HL-60 (cell line): Measurements from ENCODE around the gene SPNS2.

Source experiments
- DNase-seq, 2 experiments: peaks; one replicate each; pipeline ENCODE4 v3.0.0-alpha.2; 2010 to 2020; ENCODE audit warnings: low read depth in 1 of 2, low spot score in 1 of 2
- H3K27ac ChIP-seq: fragments of 250-450 bp; sonication (Bioruptor Pico); replicated peaks from 2 replicates; pipeline ENCODE4 v1.5.1; 2020; ENCODE audit warnings: mild to moderate bottlenecking, moderate library complexity
- H3K27me3 ChIP-seq: fragments of 250-450 bp; sonication (Bioruptor Pico); 2 replicates; pipeline ENCODE4 v1.5.1; 2021; ENCODE audit warnings: mild to moderate bottlenecking, moderate library complexity; ENCODE audit not compliant: insufficient read depth, poor library complexity, severe bottlenecking
- H3K4me3 ChIP-seq: replicated peaks from 2 replicates; pipeline ENCODE4 v1.5.1; 2011; ENCODE audit warnings: mild to moderate bottlenecking, control low read depth, low read length; ENCODE audit not compliant: insufficient read depth
- GABPA ChIP-seq: IDR thresholded peaks from 2 replicates; pipeline ENCODE4 v1.6.1; 2012; ENCODE audit warnings: low read depth
- POLR2AphosphoS5 ChIP-seq: IDR thresholded peaks from 2 replicates; pipeline ENCODE4 v1.6.1; 2012; ENCODE audit warnings: low read depth
- SPI1 ChIP-seq: IDR thresholded peaks from 2 replicates; pipeline ENCODE4 v1.6.1; 2012; ENCODE audit warnings: low read depth, mild to moderate bottlenecking, borderline replicate concordance
- long read RNA-seq: library from polyadenylated mRNA; unstranded; transcript quantifications from one replicate; pipeline ENCODE4 v2.0.0, GENCODE V29; 2020
- TF ChIP-seq, protein P1 (sequence below): IDR thresholded peaks from 2 replicates; pipeline ENCODE4 v1.6.1; 2012; ENCODE audit warnings: low read depth; ENCODE audit not compliant: insufficient replicate concordance
- TF ChIP-seq, protein P2 (sequence below): IDR thresholded peaks from one replicate; pipeline ENCODE4 v1.5.1; 2011; ENCODE audit warnings: low read length, control low read depth, inconsistent platforms; ENCODE audit not compliant: insufficient read depth

The SPNS2 gene, protein sequence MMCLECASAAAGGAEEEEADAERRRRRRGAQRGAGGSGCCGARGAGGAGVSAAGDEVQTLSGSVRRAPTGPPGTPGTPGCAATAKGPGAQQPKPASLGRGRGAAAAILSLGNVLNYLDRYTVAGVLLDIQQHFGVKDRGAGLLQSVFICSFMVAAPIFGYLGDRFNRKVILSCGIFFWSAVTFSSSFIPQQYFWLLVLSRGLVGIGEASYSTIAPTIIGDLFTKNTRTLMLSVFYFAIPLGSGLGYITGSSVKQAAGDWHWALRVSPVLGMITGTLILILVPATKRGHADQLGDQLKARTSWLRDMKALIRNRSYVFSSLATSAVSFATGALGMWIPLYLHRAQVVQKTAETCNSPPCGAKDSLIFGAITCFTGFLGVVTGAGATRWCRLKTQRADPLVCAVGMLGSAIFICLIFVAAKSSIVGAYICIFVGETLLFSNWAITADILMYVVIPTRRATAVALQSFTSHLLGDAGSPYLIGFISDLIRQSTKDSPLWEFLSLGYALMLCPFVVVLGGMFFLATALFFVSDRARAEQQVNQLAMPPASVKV
- long read RNA-seq, transcript SPNS2-205 (5 exons, 704 nt) = major isoform, 6 of 14 reads
- long read RNA-seq, partial matches to known transcripts = 0 of 14 reads
- long read RNA-seq, other reads (novel, unspliced or antisense) = 8 of 14 reads

DNA sequence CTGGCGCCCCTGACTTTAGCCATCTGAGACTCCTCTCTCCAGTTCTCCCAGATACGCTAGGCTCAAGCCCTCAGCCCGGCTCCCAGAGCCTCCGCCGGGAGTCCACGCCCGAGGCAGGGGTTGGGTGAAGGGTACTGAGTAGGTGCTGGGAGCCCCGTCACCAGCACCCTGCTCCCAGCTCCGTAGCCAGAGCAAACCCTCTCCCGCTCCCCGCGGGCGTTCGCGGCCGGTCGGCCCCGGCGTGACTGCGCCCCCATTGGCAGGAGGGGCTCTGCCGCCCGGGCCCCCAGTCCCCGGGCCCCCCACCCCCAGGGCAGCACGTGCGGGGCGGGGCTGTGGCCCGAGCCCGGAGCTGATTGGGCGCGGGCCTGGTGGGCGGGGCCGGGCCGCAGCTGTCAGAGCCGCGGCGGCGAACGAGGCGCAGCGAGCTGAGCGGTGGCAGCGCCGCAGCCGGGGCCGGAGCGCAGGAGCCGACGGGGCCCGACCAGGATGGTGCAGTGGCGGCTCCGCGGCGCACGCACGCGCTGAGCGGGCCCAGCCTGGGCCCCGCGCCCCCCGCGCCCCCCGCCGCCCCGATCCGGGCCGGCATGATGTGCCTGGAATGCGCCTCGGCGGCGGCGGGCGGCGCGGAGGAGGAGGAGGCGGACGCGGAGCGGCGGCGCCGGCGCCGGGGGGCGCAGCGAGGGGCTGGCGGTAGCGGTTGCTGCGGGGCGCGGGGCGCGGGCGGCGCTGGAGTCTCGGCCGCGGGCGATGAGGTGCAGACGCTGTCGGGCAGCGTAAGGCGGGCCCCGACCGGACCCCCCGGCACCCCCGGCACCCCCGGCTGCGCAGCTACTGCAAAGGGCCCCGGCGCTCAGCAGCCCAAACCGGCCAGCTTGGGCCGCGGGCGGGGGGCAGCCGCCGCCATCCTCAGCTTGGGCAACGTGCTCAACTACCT is at the start of gene SPNS2:
SPNS2 (plus strand) TSS at position 421 of the 937 bp plus-strand sequence; CDS start at position 588, 167 bp downstream.
- peak within 1 kb of the TSS; percentile 46 for H3K4me3 ChIP-seq
- H3K27ac ChIP-seq = peak within 1 kb of the TSS; percentile 77
- no peaks in the 10 kb centered on the region for H3K27me3 ChIP-seq
- DNase-seq = peak in 1 of 2 experiments; percentile 45
- TF ChIP-seq, protein P1, sequence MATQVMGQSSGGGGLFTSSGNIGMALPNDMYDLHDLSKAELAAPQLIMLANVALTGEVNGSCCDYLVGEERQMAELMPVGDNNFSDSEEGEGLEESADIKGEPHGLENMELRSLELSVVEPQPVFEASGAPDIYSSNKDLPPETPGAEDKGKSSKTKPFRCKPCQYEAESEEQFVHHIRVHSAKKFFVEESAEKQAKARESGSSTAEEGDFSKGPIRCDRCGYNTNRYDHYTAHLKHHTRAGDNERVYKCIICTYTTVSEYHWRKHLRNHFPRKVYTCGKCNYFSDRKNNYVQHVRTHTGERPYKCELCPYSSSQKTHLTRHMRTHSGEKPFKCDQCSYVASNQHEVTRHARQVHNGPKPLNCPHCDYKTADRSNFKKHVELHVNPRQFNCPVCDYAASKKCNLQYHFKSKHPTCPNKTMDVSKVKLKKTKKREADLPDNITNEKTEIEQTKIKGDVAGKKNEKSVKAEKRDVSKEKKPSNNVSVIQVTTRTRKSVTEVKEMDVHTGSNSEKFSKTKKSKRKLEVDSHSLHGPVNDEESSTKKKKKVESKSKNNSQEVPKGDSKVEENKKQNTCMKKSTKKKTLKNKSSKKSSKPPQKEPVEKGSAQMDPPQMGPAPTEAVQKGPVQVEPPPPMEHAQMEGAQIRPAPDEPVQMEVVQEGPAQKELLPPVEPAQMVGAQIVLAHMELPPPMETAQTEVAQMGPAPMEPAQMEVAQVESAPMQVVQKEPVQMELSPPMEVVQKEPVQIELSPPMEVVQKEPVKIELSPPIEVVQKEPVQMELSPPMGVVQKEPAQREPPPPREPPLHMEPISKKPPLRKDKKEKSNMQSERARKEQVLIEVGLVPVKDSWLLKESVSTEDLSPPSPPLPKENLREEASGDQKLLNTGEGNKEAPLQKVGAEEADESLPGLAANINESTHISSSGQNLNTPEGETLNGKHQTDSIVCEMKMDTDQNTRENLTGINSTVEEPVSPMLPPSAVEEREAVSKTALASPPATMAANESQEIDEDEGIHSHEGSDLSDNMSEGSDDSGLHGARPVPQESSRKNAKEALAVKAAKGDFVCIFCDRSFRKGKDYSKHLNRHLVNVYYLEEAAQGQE = no peak
- TF ChIP-seq SPI1 (no peak), POLR2AphosphoS5 (no peak), GABPA (no peak)
- TF ChIP-seq, protein P2, sequence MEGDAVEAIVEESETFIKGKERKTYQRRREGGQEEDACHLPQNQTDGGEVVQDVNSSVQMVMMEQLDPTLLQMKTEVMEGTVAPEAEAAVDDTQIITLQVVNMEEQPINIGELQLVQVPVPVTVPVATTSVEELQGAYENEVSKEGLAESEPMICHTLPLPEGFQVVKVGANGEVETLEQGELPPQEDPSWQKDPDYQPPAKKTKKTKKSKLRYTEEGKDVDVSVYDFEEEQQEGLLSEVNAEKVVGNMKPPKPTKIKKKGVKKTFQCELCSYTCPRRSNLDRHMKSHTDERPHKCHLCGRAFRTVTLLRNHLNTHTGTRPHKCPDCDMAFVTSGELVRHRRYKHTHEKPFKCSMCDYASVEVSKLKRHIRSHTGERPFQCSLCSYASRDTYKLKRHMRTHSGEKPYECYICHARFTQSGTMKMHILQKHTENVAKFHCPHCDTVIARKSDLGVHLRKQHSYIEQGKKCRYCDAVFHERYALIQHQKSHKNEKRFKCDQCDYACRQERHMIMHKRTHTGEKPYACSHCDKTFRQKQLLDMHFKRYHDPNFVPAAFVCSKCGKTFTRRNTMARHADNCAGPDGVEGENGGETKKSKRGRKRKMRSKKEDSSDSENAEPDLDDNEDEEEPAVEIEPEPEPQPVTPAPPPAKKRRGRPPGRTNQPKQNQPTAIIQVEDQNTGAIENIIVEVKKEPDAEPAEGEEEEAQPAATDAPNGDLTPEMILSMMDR = no peak

DNA sequence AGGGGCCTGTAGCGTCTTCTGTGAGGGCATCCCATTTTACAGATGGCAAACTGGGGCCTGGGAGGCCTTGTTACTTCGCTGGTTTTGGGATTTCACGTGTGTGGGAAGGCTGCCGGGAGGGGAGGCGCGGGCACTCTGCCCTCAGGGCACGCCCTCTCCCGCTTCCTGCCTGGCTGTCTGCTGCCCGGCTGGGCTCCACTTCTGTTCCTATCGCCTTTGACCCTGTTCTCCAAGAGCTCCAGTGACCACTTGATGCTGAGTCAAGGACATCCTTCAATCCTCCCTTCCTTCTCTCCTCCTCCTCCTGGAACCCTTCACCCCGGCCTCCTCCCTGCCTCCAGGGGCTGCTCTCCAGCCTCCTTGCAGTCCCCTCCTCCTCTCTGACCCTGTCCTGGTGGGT is 48.9 kb upstream of the SPNS2 start:
- H3K27me3 ChIP-seq = no peaks in the 10 kb centered on the region
- no peak overlapping the region for H3K4me3 ChIP-seq
- TF ChIP-seq POLR2AphosphoS5 = no peak
- H3K27ac ChIP-seq = no peak overlapping the region
- DNase-seq = no peak

DNA sequence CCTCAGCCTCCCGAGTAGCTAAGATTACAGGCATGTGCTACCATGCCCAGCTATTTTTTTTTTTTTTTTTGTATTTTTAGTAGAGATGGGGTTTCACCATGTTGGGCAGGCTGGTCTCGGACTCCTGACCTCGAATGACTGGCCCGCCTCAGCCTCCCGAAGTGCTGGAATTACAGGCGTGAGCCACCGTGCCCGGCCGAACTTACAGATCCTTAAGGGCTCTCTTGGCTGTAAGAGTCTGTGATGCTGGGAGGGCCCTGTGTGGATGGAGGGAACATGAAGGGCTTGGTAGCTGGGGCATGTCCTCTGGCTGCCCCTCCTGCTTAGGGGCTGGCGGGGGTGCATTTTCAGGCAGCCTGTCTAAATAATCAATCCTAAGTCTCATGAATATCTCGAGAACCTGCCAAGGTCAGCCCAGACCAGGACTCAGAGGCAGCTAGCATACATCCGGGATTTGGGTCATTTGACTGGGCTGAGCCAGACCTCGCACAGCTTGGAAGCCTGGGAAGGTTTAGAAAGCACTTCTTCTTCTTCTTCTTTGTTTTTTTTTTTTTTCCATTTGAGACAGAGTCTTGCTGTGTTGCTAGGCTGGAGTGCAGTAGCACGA is 47.9 kb upstream of the SPNS2 start:
- Histone ChIP-seq H3K27me3 (no peaks in the 10 kb centered on the region), H3K27ac (no peak overlapping the region), H3K4me3 (no peak overlapping the region)
- TF ChIP-seq, protein P1 = no peak
- TF ChIP-seq GABPA = no peak
- TF ChIP-seq SPI1 = no peak
- TF ChIP-seq, protein P2 = no peak
- no peak for DNase-seq
